Muscle of leg (tissue), 11 donors: ENCODE measurements around the gene CCDC107. TPM values are rescaled to one million over a fixed set of nuclear protein-coding genes. Genes with fewer than 3 reads are reported as not detected.

ENCODE experiments used
- DNase-seq: peaks from one replicate; pipeline ENCODE4 v3.0.0; 2013
- H3K27ac ChIP-seq: one replicate; pipeline ENCODE4 v1.5.1; 2013; ENCODE audit warnings: mild to moderate bottlenecking, low read length, control low read depth
- H3K27me3 ChIP-seq: one replicate; pipeline ENCODE4 v1.6.1; 2013; ENCODE audit warnings: low read length; ENCODE audit not compliant: control insufficient read depth, insufficient read depth
- H3K36me3 ChIP-seq: one replicate; pipeline ENCODE4 v1.6.1; 2013; ENCODE audit warnings: low read length; ENCODE audit not compliant: control insufficient read depth, insufficient read depth
- H3K4me1 ChIP-seq: one replicate; pipeline ENCODE4 v1.6.1; 2013; ENCODE audit warnings: low read length; ENCODE audit not compliant: control insufficient read depth, insufficient read depth
- H3K4me3 ChIP-seq: one replicate; pipeline ENCODE4 v1.5.1; 2013; ENCODE audit warnings: low read length, control low read depth
- H3K9me3 ChIP-seq: replicated peaks from 2 replicates; pipeline ENCODE4 v1.6.1; 2013; ENCODE audit warnings: low read depth, low read length; ENCODE audit not compliant: control insufficient read depth
- WGBS: methylation state at CpG from one replicate; pipeline ENCODE4 v1.1.5; 2013; ENCODE audit warnings: missing lambda C conversion rate; ENCODE audit not compliant: insufficient coverage; 5-methylcytosine and 5-hydroxymethylcytosine counted together
- polyA plus RNA-seq, 8 donors: library from polyadenylated mRNA; unstranded; fragments of 120-200 nt; gene quantifications; one replicate each; pipeline versions ENCODE4 v1.2.1 to v1.2.3, GENCODE V29; 2013; ENCODE audit warnings: inconsistent platforms in 1 of 8, low replicate concordance in 1 of 8; ENCODE audit not compliant: insufficient read length in 8 of 8, insufficient read depth in 1 of 8
- total RNA-seq: library from RNA; stranded (reverse); fragments of 120-200 nt; gene quantifications from one replicate; pipeline ENCODE4 v1.2.4, GENCODE V29; 2013

CCDC107 gene
- total and polyA plus RNA-seq, 9 donors: 14.4 to 23.6 (median 17.3) TPM

- peak; percentile 100 for DNase-seq
- Histone ChIP-seq H3K27me3 (no peaks in the 10 kb centered on the region), H3K27ac (peak within 1 kb of the TSS; percentile 100), H3K4me3 (peak within 1 kb of the TSS; percentile 93), H3K9me3 (no peaks in the 10 kb centered on the region), H3K4me1 (peaks cover 44% of the 10 kb centered on the region), H3K36me3 (peaks cover 27% of the 10 kb centered on the region)
- under 1% methylated on average over 33 of the region's 42 CpGs for WGBS
Measured at GRCh38 chr9:35657546-35658136, 451 bp upstream of the CCDC107 start, which contains the start of gene RMRP. Gene RMRP, minus strand, starts transcription at chr9:35658019.

DNA sequence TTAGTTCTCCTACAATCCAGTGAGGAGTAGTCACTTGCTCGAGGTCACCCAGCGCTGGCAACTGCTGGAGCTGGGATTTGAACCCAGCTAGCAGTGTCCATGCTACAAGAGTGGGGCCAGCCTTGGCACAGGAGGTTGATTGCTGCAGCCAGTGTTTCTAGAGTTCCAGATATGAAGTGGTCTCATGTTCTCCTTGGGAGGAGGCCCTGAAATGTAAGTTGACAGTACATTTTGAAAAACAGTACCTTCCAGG, 802 bp downstream of the CCDC107 start:
- peak overlapping the region; percentile 100 for H3K27ac ChIP-seq
- H3K36me3 ChIP-seq: peaks cover 33% of the 10 kb centered on the region
- peak overlapping the region; percentile 93 for H3K4me3 ChIP-seq
- no peaks in the 10 kb centered on the region for H3K27me3 ChIP-seq
- no peaks in the 10 kb centered on the region for H3K9me3 ChIP-seq
- WGBS: 0% methylated on average over 2 of the region's 2 CpGs
- peaks cover 48% of the 10 kb centered on the region for H3K4me1 ChIP-seq
- DNase-seq: peak; percentile 67

DNA sequence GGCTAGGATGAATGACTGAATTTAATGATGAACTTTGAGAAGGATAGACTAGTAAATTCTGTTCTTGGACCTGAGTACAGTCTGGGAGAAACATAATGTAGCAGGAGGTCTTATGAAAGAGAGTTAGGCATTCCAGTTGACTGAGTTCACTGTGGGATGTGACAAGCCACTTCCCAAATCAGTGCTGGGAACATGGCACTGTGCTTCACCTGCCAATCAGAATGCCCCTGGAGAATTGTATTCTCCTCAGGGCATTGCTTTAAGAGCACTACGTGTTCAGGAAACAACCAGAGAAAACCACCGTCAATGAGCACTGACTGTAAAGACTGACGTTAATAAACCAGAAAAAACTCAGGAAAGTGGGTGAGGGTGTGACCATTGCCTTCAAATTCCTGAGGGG, 1.2 kb downstream of the CCDC107 start:
- H3K4me3 ChIP-seq: peak overlapping the region; percentile 93
- H3K36me3 ChIP-seq: peaks cover 33% of the 10 kb centered on the region
- DNase-seq: no peak
- H3K9me3 ChIP-seq: no peaks in the 10 kb centered on the region
- WGBS: 65% methylated on average over 3 of the region's 3 CpGs
- no peaks in the 10 kb centered on the region for H3K27me3 ChIP-seq
- peaks cover 50% of the 10 kb centered on the region for H3K4me1 ChIP-seq
- peak overlapping the region; percentile 100 for H3K27ac ChIP-seq

- Histone ChIP-seq H3K4me1 (peaks cover 57% of the 10 kb centered on the region), H3K9me3 (no peaks in the 10 kb centered on the region), H3K27me3 (no peaks in the 10 kb centered on the region), H3K27ac (peak overlapping the region; percentile 64), H3K4me3 (no peak overlapping the region), H3K36me3 (peaks cover 33% of the 10 kb centered on the region)
- no peak for DNase-seq
- 58% methylated on average over 7 of the region's 9 CpGs for WGBS
Measured at GRCh38 chr9:35660966-35661415, 2.9 kb downstream of the CCDC107 start.

DNA sequence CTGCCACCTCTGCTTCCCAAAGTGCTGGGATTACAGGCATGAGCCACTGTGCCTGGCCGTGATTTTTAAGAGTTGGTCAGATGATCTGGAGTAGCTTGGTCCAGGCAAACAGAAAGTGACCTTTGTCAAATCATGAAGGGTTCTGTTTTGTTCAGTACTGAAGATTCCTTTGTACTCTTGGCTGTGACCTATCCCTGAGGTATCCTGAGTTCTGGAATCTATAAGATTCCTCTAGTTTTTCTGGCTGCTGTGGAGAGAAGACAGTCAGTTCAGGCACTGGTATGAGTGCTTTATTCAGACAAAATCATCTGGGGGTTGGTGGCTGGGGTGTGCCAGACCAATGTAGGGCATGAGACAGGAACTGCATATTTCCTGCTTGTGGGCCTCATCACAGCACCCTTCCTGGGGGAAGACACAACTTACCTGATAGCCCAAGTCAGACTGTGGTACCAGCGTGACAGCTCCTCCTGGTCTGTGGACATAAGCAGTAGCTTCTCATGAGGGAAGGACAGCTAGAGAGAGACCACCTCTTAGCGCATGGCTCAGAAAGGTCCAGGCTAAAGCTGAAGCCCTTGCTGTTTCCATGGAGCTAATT, 3.8 kb downstream of the CCDC107 start:
- DNase-seq: no peak
- Histone ChIP-seq H3K27me3 (no peaks in the 10 kb centered on the region), H3K36me3 (peaks cover 33% of the 10 kb centered on the region), H3K27ac (peak overlapping the region; percentile 62), H3K4me3 (no peak overlapping the region), H3K4me1 (peaks cover 58% of the 10 kb centered on the region), H3K9me3 (no peaks in the 10 kb centered on the region)
- 75% methylated on average over 2 of the region's 3 CpGs for WGBS

DNA sequence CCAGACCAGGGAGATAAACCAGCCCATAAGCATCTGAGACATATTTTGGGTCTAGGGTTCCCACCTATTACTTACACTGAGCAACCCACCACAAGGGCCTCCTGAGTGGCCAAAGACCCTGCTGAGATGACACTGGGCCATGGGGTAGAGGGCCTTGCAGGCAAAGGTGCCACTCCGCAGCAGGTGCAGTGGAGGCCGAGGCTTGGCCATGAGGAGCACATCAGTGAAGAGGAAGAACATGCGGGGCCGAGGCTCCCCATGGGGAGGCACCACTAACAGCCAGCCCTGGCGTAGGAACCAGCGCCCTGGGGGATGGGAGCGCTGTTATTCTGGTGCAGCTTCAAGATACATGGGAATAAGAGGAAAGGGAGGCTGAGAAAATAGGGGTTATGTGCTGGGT, 4.3 kb downstream of the CCDC107 start:
- Histone ChIP-seq H3K4me3 (no peak overlapping the region), H3K36me3 (peaks cover 33% of the 10 kb centered on the region), H3K9me3 (no peaks in the 10 kb centered on the region), H3K27ac (no peak overlapping the region), H3K27me3 (no peaks in the 10 kb centered on the region), H3K4me1 (peaks cover 53% of the 10 kb centered on the region)
- no peak for DNase-seq
- 88% methylated on average over 7 of the region's 7 CpGs for WGBS

- DNase-seq: peak; percentile 89
- H3K36me3 ChIP-seq: peaks cover 33% of the 10 kb centered on the region
- peak within 1 kb of the TSS; percentile 61 for H3K4me3 ChIP-seq
- peak within 1 kb of the TSS; percentile 25 for H3K27ac ChIP-seq
- no peaks in the 10 kb centered on the region for H3K9me3 ChIP-seq
- peaks cover 46% of the 10 kb centered on the region for H3K4me1 ChIP-seq
- H3K27me3 ChIP-seq: no peaks in the 10 kb centered on the region
- WGBS: 4% methylated on average over 55 of the region's 58 CpGs
Measured at GRCh38 chr9:35664531-35665470, 6.7 kb downstream of the CCDC107 start, which contains the start of gene ARHGEF39. Gene ARHGEF39, minus strand, starts transcription at chr9:35665195. Its CDS starts 26 bp downstream, at chr9:35665169.

DNA sequence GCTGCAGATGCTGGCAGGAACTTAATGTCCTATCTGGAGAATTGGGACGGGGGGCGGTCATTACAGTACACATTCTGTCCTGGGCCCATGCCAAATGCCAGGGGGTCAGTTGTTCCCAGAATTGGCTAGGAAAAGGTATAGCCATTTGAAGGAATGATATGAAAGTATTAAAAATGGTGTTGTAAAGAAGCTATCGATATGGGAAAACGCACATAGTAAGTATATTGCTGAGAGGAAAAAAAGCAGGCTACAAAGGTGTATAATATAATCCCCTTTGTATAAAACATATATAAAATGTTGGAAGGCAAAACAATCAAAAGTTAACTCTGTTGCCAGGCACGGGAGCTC, 7.4 kb downstream of the CCDC107 start:
- WGBS: 0% methylated on average over 2 of the region's 5 CpGs
- H3K36me3 ChIP-seq: peaks cover 27% of the 10 kb centered on the region
- peak overlapping the region; percentile 61 for H3K4me3 ChIP-seq
- no peak for DNase-seq
- H3K27ac ChIP-seq: no peak overlapping the region
- H3K4me1 ChIP-seq: peaks cover 42% of the 10 kb centered on the region
- H3K9me3 ChIP-seq: no peaks in the 10 kb centered on the region
- H3K27me3 ChIP-seq: no peaks in the 10 kb centered on the region

DNA sequence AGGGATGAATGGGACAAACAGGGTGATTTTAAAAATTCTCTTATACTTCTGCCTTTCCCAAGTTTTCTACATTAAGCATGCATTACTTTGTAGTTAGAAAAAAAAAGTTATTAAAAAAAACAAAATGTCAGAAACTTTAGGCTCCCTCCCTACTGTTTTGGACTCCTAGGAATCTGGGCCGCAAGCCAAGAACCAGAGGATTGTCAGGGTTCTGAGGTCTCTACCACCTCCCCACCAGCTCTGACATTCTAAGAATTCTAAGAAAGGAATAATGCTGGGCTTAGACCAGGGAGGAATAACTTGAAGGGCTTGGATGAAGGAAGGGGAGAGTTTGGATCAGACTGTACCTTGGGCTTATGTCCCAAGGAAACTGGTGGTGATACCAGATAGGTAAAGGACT, 8.0 kb downstream of the CCDC107 start:
- peaks cover 21% of the 10 kb centered on the region for H3K36me3 ChIP-seq
- peaks cover 36% of the 10 kb centered on the region for H3K4me1 ChIP-seq
- WGBS: no CpG with 5 or more reads among the region's 1 CpG
- no peak for DNase-seq
- no peak overlapping the region for H3K4me3 ChIP-seq
- no peak overlapping the region for H3K27ac ChIP-seq
- H3K9me3 ChIP-seq: no peaks in the 10 kb centered on the region
- no peaks in the 10 kb centered on the region for H3K27me3 ChIP-seq

GRCh38 chr9:35666549-35666948, 8.5 kb downstream of the CCDC107 start:
- Histone ChIP-seq H3K27ac (no peak overlapping the region), H3K4me3 (no peak overlapping the region), H3K4me1 (peaks cover 31% of the 10 kb centered on the region), H3K36me3 (peaks cover 16% of the 10 kb centered on the region), H3K27me3 (no peaks in the 10 kb centered on the region), H3K9me3 (no peaks in the 10 kb centered on the region)
- 90% methylated on average over 4 of the region's 5 CpGs for WGBS
- no peak for DNase-seq
